ENCODE data around the gene GLYAT.

DNA sequence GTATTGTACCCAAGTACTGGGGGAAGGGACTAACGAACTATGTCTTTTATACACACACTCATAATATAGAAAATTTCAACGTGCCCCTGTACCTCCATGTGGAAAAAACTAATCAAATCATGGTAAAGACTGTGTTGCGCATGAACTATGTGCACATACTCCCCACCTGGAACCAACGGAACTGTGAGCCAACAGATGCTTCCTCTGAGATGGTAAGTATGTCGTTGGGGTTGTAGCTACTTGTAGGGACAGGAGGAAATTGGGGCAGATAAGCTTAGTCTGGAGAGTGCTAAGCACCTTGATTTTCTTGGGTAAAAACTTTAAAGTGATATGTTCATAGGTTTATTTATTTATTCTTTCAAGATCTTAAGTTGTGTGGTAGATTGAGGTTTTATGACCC lies 40.1 kb downstream of the GLYAT start:
- TF ChIP-seq, protein P1, sequence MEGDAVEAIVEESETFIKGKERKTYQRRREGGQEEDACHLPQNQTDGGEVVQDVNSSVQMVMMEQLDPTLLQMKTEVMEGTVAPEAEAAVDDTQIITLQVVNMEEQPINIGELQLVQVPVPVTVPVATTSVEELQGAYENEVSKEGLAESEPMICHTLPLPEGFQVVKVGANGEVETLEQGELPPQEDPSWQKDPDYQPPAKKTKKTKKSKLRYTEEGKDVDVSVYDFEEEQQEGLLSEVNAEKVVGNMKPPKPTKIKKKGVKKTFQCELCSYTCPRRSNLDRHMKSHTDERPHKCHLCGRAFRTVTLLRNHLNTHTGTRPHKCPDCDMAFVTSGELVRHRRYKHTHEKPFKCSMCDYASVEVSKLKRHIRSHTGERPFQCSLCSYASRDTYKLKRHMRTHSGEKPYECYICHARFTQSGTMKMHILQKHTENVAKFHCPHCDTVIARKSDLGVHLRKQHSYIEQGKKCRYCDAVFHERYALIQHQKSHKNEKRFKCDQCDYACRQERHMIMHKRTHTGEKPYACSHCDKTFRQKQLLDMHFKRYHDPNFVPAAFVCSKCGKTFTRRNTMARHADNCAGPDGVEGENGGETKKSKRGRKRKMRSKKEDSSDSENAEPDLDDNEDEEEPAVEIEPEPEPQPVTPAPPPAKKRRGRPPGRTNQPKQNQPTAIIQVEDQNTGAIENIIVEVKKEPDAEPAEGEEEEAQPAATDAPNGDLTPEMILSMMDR (IDR thresholded peaks at IDR 0.05; ENCODE audit: low read depth, low read length), result no peak
- TF ChIP-seq POLR2A (IDR thresholded peaks at IDR 0.05; ENCODE audit: extremely low read depth, insufficient read length) (no peak), MYC (IDR thresholded peaks at IDR 0.05; ENCODE audit: low read depth, low read length) (no peak)
- TF ChIP-seq, protein P2, sequence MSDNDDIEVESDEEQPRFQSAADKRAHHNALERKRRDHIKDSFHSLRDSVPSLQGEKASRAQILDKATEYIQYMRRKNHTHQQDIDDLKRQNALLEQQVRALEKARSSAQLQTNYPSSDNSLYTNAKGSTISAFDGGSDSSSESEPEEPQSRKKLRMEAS (IDR thresholded peaks at IDR 0.05; ENCODE audit: low read depth, low read length), result no peak

All from NB4 (cell line).